ENCODE measurements around the gene ASB6. TPM values are rescaled to one million over a fixed set of nuclear protein-coding genes. Genes with fewer than 3 reads are reported as not detected.

Gene ASB6
- total RNA-seq, 1 experiment from 2014 or later = 19.1 TPM

DNA sequence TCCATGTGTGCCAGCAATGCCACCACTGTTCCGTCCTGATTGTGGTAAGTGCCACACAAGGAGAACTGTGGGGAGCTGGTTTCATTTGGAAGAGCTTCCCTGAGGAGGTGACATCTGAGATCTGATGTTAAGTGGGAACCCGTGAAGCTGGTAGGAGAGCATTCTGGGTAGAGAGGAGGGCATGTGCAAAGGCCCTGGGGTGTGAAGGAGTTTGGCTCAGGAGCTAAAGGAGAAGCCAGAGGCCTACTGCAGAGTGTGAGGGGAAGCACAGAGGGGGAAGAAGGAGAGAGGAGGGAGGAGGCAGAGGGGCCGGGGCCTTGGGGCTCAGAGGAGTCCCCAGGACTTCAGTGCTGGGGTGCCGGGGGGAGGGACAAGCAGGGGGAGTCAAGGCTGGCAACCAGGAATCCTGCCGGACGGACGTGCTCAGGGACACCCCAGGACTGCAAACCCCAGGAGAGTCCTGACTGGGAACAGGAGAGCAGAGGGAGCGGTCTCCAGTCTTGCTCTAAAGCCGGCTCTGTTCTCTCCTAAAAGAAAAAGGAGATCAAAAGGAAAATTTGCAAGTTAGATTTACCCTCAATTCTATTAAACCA, 40.8 kb downstream of the ASB6 start:
- Histone ChIP-seq H3K4me2 (ENCODE audit: low read length) (no peak overlapping the region), H3K4me1 (ENCODE audit: insufficient read depth, low read length) (peaks cover 2% of the 10 kb centered on the region; the same call in 1 of the 2 replicates)
- POLR2A ChIA-PET (ENCODE audit: unreplicated experiment) = no interaction called here

DNA sequence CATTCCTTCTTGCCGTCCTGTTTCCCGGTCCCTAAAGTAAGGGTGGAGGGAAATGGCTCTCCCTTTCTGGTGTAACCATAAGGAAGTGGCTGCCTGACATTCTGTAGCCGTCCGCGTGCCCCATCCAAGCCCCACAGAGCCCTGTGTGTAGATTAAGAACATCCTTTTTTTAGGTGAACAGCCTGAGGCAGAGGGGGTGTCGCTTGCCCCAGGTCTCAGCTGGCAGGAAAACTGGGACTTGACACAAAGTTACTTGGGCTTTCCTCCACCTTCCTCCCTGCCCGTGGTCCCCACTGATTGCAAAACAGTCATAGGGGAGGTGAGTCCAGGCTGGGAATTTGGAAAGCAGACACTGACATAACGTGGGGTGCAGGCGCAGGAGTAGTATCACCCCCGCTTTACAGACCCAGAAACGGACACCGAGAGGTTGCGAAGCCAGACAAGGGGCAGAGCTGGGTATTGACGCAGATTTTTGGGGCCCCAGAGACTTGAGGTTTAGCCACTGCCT, 43.8 kb downstream of the ASB6 start:
- DNase-seq (no peak), ATAC-seq (no peak)
- Histone ChIP-seq H3K27me3 (ENCODE audit: low read length) (no peaks in the 10 kb centered on the region), H3F3A (ENCODE audit: low read length, unreplicated experiment) (no peaks in the 10 kb centered on the region), H3K79me2 (ENCODE audit: low read length) (no peaks in the 10 kb centered on the region), H3K9ac (ENCODE audit: low read length) (no peak overlapping the region), H2AFZ (ENCODE audit: low read length) (no peak overlapping the region), H3K9me2 (replicated peaks; ENCODE audit: low read length) (no peaks in the 10 kb centered on the region), H3K36me3 (ENCODE audit: low read depth, low read length) (no peaks in the 10 kb centered on the region), H3K4me1 (ENCODE audit: insufficient read depth, low read length) (peaks cover 2% of the 10 kb centered on the region; the same call in 1 of the 2 replicates), H3K27ac (ENCODE audit: low read length) (no peak overlapping the region), H4K20me1 (ENCODE audit: low read length) (no peaks in the 10 kb centered on the region), H3K9me3 (ENCODE audit: low read length) (no peaks in the 10 kb centered on the region), H3K4me3 (ENCODE audit: low read length) (no peak overlapping the region), H3K4me2 (ENCODE audit: low read length) (peak overlapping the region; percentile 86; the same call in 1 of the 2 replicates)
- intact Hi-C loops (cut with micrococcal nuclease) = no loop called here
- BruUV-seq (replicated peaks) = no TSS peak
- ChIA-PET CTCF (no interaction called here), POLR2A (ENCODE audit: unreplicated experiment) (interaction anchor here (0.6 kb wide), 1 partner anchor 458 kb away, joined by 3 read pairs; no protein-coding TSS in a partner anchor)
- TF ChIP-seq, protein P1, sequence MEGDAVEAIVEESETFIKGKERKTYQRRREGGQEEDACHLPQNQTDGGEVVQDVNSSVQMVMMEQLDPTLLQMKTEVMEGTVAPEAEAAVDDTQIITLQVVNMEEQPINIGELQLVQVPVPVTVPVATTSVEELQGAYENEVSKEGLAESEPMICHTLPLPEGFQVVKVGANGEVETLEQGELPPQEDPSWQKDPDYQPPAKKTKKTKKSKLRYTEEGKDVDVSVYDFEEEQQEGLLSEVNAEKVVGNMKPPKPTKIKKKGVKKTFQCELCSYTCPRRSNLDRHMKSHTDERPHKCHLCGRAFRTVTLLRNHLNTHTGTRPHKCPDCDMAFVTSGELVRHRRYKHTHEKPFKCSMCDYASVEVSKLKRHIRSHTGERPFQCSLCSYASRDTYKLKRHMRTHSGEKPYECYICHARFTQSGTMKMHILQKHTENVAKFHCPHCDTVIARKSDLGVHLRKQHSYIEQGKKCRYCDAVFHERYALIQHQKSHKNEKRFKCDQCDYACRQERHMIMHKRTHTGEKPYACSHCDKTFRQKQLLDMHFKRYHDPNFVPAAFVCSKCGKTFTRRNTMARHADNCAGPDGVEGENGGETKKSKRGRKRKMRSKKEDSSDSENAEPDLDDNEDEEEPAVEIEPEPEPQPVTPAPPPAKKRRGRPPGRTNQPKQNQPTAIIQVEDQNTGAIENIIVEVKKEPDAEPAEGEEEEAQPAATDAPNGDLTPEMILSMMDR (conservative IDR thresholded peaks at IDR 0.05; ENCODE audit: low read depth, low read length) = no peak
- TF ChIP-seq EZH2 (IDR thresholded peaks at IDR 0.05; ENCODE audit: low read length, unreplicated experiment) = no peak
- no peak for TF ChIP-seq EZH2phosphoT487 (IDR thresholded peaks at IDR 0.05; ENCODE audit: borderline replicate concordance, low read length)

More for the DNA sequence above, 40.8 kb downstream of the ASB6 start:
- Histone ChIP-seq H3K9me3 (ENCODE audit: low read length) (no peaks in the 10 kb centered on the region), H3K27ac (ENCODE audit: low read length) (no peak overlapping the region), H3K79me2 (ENCODE audit: low read length) (no peaks in the 10 kb centered on the region), H4K20me1 (ENCODE audit: low read length) (no peaks in the 10 kb centered on the region), H3K36me3 (ENCODE audit: low read depth, low read length) (no peaks in the 10 kb centered on the region), H3F3A (ENCODE audit: low read length, unreplicated experiment) (no peaks in the 10 kb centered on the region), H3K9ac (ENCODE audit: low read length) (no peak overlapping the region), H3K4me3 (ENCODE audit: low read length) (no peak overlapping the region), H3K9me2 (replicated peaks; ENCODE audit: low read length) (no peaks in the 10 kb centered on the region), H2AFZ (ENCODE audit: low read length) (no peak overlapping the region), H3K27me3 (ENCODE audit: low read length) (no peaks in the 10 kb centered on the region)
- ATAC-seq (no peak), DNase-seq (no peak)
- intact Hi-C loops (cut with micrococcal nuclease) = no loop called here
- CTCF ChIA-PET = interaction anchor here (0.6 kb wide), 1 partner anchor 61 kb away, joined by 3 read pairs; no protein-coding TSS in a partner anchor
- BruUV-seq (replicated peaks) = no TSS peak
- TF ChIP-seq EZH2 (IDR thresholded peaks at IDR 0.05; ENCODE audit: low read length, unreplicated experiment) (no peak), EZH2phosphoT487 (IDR thresholded peaks at IDR 0.05; ENCODE audit: borderline replicate concordance, low read length) (no peak)
- TF ChIP-seq, protein P1 (conservative IDR thresholded peaks at IDR 0.05; ENCODE audit: low read depth, low read length) = no peak
